ENCODE results near the gene PMS1. TPM values are rescaled to one million over a fixed set of nuclear protein-coding genes. Genes with fewer than 3 reads are reported as not detected.

Gene PMS1
- 30.5 and 33.3 TPM in 2 replicates for total RNA-seq

GRCh38 chr2:189783927-189784867 lies at the start of gene PMS1, which contains the start of gene ORMDL1:
PMS1 (plus strand) TSS chr2:189784450; CDS start chr2:189791810, 7,360 bp downstream.
ORMDL1 (minus strand) TSS chr2:189784339; CDS start chr2:189782595, 1,744 bp downstream.

GRCh38 chr2:189762551-189763298 lies 21.5 kb upstream of the PMS1 start, which contains the start of gene OSGEPL1:
OSGEPL1 (minus strand) TSS chr2:189762792; CDS start chr2:189761640, 1,152 bp downstream.

Other genes with a start within 250 kb of the PMS1 start
- gene SLC40A1, start 203.7 kb upstream of the PMS1 start, total RNA-seq: 8.2 and 20.2 TPM in 2 replicates
- 62.7 and 64.5 TPM in 2 replicates for gene ASNSD1, start 123.0 kb upstream of the PMS1 start, total RNA-seq
- gene ANKAR, start 109.8 kb upstream of the PMS1 start, total RNA-seq: 4.2 and 5.0 TPM in 2 replicates
- gene OSGEPL1, start 21.7 kb upstream of the PMS1 start, total RNA-seq: 9.9 and 11.3 TPM in 2 replicates
- 60.5 and 80.5 TPM in 2 replicates for gene ORMDL1, start 111 bp upstream of the PMS1 start, total RNA-seq